ENCODE measurements around the gene CTSD.

Gene CTSD

DNA sequence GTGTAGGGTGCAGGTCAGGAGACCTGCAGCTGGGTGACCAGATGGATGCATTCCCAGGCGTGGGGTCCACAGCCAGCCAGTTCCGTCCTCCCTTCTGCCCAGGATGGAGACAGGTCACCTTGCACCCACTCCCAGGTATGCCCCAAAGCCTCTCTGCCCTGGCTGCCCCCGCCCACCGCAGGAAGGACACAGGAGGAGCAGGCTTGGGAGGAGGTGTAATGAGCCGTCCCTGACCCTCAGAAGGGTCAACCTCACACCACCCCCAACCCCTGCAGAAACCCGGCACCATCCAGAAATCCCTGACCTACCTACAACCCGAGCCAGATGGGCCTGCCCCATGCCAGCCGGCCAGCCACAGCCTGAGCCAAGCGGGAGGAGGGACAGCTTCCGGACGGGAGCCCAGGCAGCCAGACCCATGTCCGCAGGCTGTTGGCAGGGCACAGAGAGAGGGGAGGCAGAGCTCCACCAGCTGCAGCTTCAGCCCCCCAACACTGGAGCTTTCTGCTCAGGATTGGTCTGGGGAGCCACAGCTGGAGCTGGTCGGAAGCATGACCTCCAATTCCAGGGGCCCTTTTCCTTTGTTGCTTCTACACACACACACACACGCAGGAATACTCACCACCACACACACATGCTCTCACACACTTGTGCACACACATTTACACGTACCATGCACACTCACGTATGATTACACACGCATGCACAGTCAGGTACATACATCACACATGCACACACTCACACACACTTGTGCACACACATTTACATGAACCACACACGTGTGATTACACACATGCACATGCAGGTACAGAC is 18.6 kb downstream of the CTSD start:
- H3K9me3 ChIP-seq (ENCODE audit: low read length), result no peaks in the 10 kb centered on the region
- H3K4me1 ChIP-seq (ENCODE audit: insufficient read depth, low read length), result no peaks in the 10 kb centered on the region
- no peaks in the 10 kb centered on the region for H3K36me3 ChIP-seq (ENCODE audit: insufficient read depth, low read length)
- H2AFZ ChIP-seq (ENCODE audit: low read depth, low read length), result no peak overlapping the region
- H3K27me3 ChIP-seq (ENCODE audit: insufficient read depth, low read length), result peaks cover 24% of the 10 kb centered on the region
- H3K4me3 ChIP-seq (ENCODE audit: low read length), result no peak overlapping the region

DNA sequence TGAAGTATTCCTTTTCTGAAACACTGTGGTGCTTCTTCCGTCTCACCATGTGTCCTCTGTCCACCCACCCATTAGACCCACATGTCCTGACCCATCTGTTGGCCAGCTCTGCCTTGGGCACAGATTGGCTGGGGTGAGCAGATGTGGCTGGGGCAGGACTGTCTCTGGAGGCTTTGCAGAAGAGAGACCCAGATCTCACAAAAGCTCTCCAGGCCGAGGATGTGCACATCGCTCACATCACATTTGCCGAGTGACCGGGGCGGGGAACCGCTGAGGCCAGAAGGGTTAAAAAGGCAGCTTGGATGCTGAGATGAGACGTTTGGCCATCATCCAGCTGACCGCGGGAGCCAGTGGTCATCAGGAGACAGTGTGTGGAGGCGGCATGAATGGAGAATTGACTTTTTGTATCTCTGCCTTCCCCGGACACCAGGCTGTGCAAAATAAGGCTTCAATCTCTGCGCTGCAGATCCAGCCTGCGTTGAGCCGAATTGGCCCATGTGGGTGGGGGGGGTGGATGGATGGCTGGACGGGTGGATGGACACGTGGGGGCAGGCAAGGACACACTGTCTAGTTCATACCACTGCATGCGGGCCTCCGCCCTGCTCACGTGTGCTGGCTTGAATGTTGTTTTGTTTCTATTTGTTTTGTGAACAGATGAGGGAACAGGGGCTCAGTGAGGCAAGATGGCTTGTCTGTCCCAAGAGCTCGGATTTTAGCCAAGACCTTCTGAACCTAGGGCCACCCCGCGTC is 19.4 kb downstream of the CTSD start:
- Histone ChIP-seq H3K4me1 (ENCODE audit: insufficient read depth, low read length) (no peaks in the 10 kb centered on the region), H3K36me3 (ENCODE audit: insufficient read depth, low read length) (no peaks in the 10 kb centered on the region), H2AFZ (ENCODE audit: low read depth, low read length) (no peak overlapping the region), H3K4me3 (ENCODE audit: low read length) (no peak overlapping the region), H3K9me3 (ENCODE audit: low read length) (no peaks in the 10 kb centered on the region), H3K27me3 (ENCODE audit: insufficient read depth, low read length) (peaks cover 16% of the 10 kb centered on the region)

DNA sequence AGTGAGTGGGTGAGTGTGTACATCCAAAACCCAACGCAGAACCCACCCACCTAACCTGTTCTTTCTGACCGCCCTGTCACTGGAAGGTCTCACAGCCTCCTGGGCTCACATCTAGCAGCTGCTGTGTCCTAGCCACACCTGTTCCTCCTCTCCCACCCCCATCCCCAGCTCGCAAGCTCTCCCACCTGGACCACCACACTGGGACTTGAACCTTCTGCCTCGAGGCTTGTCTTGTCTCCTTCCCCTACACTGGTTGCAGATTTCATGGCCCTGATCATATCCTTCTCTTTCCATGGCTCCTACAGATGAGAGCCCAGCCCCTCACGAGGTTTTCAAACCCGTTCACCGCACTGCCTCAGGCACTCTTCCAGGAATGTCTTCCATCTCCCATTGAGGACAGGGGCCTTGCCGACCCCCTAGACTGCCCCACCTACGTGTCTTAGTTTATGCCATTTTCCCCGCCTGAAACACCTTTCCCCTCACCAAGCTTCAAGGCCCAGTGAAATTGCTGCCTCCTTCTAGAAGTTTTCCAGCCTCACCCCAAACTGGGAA is 20.1 kb downstream of the CTSD start:
- H3K4me1 ChIP-seq (ENCODE audit: insufficient read depth, low read length), result no peaks in the 10 kb centered on the region
- no peak overlapping the region for H2AFZ ChIP-seq (ENCODE audit: low read depth, low read length)
- peaks cover 14% of the 10 kb centered on the region for H3K27me3 ChIP-seq (ENCODE audit: insufficient read depth, low read length)
- no peak overlapping the region for H3K4me3 ChIP-seq (ENCODE audit: low read length)
- H3K36me3 ChIP-seq (ENCODE audit: insufficient read depth, low read length), result no peaks in the 10 kb centered on the region
- H3K9me3 ChIP-seq (ENCODE audit: low read length), result no peaks in the 10 kb centered on the region

DNA sequence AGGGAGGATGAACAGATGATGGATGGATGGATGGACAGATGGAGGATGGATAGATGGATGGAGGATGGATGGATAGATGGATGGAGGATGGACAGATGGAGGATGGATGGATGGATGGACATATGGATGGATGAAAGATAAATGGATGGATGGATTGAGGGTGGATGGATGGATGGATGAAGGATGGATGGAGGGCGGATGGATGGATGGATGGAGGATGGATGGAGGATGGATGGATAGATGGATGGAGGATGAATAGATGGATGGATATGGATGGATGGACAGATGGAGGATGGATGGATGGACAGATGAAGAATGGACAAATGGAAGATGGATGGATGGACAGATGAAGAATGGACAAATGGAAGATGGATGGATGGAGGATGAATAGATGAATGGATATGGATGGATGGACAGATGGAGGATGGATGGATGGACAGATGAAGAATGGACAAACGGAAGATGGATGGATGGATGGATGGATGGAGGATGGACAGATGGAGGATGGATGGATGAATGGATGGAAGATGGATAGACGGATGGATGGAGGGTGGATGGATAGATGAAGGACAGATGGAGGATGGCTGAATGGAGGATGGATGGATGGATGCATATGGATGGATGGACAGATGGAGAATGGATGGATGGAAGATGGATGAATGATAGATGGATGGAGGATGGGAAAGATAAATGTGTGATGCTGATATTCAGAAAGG is 20.7 kb downstream of the CTSD start:
- Histone ChIP-seq H3K4me1 (ENCODE audit: insufficient read depth, low read length) (no peaks in the 10 kb centered on the region), H2AFZ (ENCODE audit: low read depth, low read length) (no peak overlapping the region), H3K9me3 (ENCODE audit: low read length) (no peaks in the 10 kb centered on the region), H3K4me3 (ENCODE audit: low read length) (no peak overlapping the region), H3K36me3 (ENCODE audit: insufficient read depth, low read length) (no peaks in the 10 kb centered on the region), H3K27me3 (ENCODE audit: insufficient read depth, low read length) (peaks cover 8% of the 10 kb centered on the region)

DNA sequence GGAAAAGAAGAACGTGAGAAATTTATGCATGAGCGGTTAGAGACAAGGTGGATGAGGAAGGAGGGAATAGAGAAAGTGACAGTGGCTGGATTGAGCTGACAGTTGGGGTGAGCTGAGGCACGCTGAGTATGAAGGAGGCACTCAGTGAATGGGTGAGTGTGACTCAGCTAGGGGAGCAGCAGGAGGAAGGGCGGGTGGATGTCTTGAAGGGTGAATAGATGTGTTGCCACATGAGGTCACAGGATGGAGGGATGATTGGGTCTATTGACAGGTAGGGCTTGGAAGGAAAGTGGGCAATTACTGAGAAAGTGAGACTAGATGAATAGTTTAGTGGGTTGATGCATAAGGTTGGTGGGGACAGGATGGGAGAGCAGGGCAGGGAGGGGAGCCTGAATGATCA is 21.4 kb downstream of the CTSD start:
- peaks cover 4% of the 10 kb centered on the region for H3K27me3 ChIP-seq (ENCODE audit: insufficient read depth, low read length)
- peaks cover 1% of the 10 kb centered on the region for H3K9me3 ChIP-seq (ENCODE audit: low read length)
- no peaks in the 10 kb centered on the region for H3K4me1 ChIP-seq (ENCODE audit: insufficient read depth, low read length)
- no peak overlapping the region for H3K4me3 ChIP-seq (ENCODE audit: low read length)
- no peak overlapping the region for H2AFZ ChIP-seq (ENCODE audit: low read depth, low read length)
- no peaks in the 10 kb centered on the region for H3K36me3 ChIP-seq (ENCODE audit: insufficient read depth, low read length)

DNA sequence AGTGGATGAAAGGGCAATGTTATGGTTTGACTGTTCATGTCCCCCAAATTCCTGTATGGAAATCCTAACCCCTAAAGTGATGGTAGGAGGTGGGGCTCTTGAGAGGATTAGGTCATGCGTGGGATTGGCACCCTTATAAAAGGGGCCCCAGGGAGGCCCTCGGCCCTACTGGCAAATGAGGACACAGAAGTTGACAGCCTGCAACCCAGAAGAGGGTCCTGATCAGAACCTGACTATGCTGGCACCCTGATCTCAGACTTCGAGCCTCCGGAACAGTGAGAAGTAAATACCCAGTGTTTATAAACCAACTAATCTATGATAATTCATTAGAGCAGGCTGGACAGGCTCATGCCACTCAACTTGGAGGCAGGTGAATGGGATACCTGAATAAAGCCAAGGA is 22.0 kb downstream of the CTSD start:
- no peaks in the 10 kb centered on the region for H3K36me3 ChIP-seq (ENCODE audit: insufficient read depth, low read length)
- no peak overlapping the region for H3K4me3 ChIP-seq (ENCODE audit: low read length)
- no peaks in the 10 kb centered on the region for H3K4me1 ChIP-seq (ENCODE audit: insufficient read depth, low read length)
- peaks cover 4% of the 10 kb centered on the region for H3K9me3 ChIP-seq (ENCODE audit: low read length)
- peaks cover under 1% of the 10 kb centered on the region for H3K27me3 ChIP-seq (ENCODE audit: insufficient read depth, low read length)
- no peak overlapping the region for H2AFZ ChIP-seq (ENCODE audit: low read depth, low read length)

DNA sequence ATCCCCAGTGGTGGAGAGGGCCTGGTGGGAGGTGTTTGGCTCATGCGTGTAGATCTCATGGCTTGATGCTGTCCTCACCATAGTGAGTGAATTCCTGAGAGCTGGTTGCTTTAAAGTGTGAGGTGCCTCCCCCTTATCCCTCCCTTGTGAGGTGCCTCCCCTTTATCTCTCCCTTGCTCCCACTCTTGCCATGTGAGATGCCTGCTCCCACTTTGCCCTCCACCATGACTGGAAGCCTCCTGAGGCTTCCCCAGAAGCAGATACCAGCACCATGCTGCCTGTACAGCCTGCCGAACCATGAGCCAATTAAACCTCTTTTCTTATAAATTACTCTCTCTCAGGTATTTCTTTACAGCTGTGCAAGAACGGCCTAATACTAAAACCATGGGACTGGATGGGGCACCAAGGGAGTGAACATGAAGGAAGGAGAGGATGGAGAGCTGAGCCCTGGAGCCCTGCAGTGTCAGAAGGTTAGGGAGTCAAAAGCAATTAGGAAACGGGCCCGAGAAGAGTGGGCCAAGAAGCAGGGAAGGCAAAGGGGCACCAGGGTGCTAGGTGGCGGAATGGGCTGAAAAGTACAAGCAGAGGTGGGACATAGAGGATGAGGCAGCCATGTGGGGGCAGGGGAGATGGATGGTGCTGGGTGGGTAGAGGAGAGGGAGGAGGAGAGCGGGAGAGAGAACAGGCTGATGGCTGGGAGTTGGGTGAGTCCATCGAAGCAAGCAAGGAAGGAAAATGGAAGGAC is 22.8 kb downstream of the CTSD start:
- H3K4me3 ChIP-seq (ENCODE audit: low read length), result no peak overlapping the region
- H3K36me3 ChIP-seq (ENCODE audit: insufficient read depth, low read length), result no peaks in the 10 kb centered on the region
- H3K27me3 ChIP-seq (ENCODE audit: insufficient read depth, low read length), result peaks cover 5% of the 10 kb centered on the region
- H3K4me1 ChIP-seq (ENCODE audit: insufficient read depth, low read length), result no peaks in the 10 kb centered on the region
- H2AFZ ChIP-seq (ENCODE audit: low read depth, low read length), result no peak overlapping the region
- peaks cover 8% of the 10 kb centered on the region for H3K9me3 ChIP-seq (ENCODE audit: low read length)

DNA sequence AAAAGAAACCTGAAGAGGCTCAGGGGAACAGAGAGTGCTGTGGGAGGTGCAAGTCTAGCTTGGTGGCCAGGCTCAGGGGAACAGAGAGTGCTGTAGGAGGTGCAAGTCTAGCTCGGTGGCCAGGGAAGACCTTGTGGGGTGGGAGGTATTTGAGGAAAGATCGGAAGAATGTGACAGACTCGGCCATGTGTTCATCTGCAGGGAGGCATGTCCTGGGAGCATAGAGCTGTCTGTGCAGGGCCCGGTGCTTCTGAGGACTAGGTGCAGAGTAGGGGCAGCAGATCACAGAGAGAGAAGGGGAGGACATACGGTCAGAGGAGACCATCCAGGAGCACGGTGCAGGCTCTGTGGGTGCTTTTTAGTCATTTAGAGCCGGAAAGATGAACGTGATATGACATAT is 24.2 kb downstream of the CTSD start:
- peaks cover 6% of the 10 kb centered on the region for H3K27me3 ChIP-seq (ENCODE audit: insufficient read depth, low read length)
- H2AFZ ChIP-seq (ENCODE audit: low read depth, low read length), result no peak overlapping the region
- H3K4me3 ChIP-seq (ENCODE audit: low read length), result no peak overlapping the region
- H3K4me1 ChIP-seq (ENCODE audit: insufficient read depth, low read length), result no peaks in the 10 kb centered on the region
- H3K9me3 ChIP-seq (ENCODE audit: low read length), result peaks cover 8% of the 10 kb centered on the region
- no peaks in the 10 kb centered on the region for H3K36me3 ChIP-seq (ENCODE audit: insufficient read depth, low read length)

DNA sequence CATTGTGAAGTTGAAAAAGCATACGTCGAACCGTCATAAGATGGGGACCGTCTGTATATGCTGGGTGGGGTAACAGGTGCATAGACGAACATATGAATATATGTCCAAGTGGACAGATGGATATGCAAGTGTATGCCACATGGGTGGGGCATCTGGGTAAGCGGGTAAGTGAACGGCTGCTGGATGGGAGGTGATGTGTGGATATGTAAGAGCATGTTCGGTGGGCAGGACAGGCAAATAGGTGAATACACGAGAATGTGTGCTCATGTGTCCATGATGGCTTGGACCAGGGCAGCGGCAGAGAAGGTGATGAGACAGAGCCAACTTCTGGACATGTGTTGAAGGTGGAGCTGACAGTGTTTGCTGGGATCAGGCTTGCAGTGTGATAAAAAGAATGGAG is 25.3 kb downstream of the CTSD start:
- Histone ChIP-seq H3K36me3 (ENCODE audit: insufficient read depth, low read length) (no peaks in the 10 kb centered on the region), H2AFZ (ENCODE audit: low read depth, low read length) (no peak overlapping the region), H3K27me3 (ENCODE audit: insufficient read depth, low read length) (peaks cover 14% of the 10 kb centered on the region), H3K9me3 (ENCODE audit: low read length) (peaks cover 8% of the 10 kb centered on the region), H3K4me3 (ENCODE audit: low read length) (no peak overlapping the region), H3K4me1 (ENCODE audit: insufficient read depth, low read length) (no peaks in the 10 kb centered on the region)

DNA sequence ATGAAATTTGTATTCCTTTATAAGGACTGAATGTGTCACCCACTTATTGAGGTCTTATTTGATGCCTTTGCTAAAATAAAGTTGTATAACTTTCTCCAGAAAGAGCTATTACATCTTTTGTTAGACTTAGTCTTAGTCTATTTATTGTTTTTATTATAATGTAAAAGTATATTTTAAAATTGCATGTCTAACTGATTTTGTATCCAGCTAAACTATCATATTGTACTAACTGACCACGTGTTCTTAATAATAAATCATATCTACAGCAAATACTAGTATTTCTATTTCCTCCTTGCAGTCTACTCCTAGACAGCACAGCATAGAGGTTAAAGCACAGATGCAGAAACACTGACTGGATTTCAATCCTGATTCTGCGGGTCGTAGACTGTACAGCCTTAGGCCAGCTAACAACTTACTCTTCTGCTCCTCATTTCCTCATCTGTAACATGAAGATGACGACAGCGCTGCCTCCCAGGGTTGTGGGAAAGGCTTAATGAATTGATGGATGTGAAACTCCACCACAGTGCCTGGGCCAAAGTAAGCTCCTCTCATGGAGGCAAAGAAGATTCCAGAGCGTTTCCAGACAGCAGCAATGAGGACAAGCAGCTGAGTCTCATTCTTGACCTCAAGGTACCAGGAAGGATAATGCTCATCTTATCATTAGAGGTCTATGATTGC is 26.5 kb downstream of the CTSD start:
- H3K4me1 ChIP-seq (ENCODE audit: insufficient read depth, low read length), result no peaks in the 10 kb centered on the region
- peaks cover 21% of the 10 kb centered on the region for H3K27me3 ChIP-seq (ENCODE audit: insufficient read depth, low read length)
- H3K9me3 ChIP-seq (ENCODE audit: low read length), result peaks cover 8% of the 10 kb centered on the region

DNA sequence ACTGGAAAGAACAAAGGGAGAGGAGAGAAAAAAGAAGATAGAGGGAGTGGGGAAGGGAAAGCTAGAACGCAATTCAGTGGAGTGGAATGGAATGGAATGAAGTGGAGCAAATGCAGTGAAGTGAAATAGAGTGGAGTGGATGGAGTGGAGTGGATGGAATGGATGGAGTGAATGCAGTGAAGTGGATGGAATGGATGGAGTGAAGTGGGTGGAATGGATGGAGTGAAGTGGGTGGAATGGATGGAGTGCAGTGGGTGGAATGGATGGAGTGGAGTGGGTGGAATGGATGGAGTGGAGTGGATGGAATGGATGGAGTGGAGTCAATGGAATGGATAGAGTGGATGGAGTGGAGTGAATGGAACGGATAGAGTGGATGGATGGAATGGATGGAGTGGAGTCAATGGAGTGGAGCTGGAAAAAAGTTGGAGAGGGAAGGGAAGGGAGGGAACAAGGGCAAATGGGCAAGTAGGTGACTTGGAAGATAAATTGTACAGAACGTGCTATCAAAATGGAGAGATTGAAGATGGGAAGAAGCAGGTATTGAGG is 27.2 kb downstream of the CTSD start:
- H3K4me3 ChIP-seq (ENCODE audit: low read length), result no peak overlapping the region
- peaks cover 21% of the 10 kb centered on the region for H3K27me3 ChIP-seq (ENCODE audit: insufficient read depth, low read length)
- no peak overlapping the region for H2AFZ ChIP-seq (ENCODE audit: low read depth, low read length)
- H3K36me3 ChIP-seq (ENCODE audit: insufficient read depth, low read length), result no peaks in the 10 kb centered on the region
- H3K4me1 ChIP-seq (ENCODE audit: insufficient read depth, low read length), result no peaks in the 10 kb centered on the region
- peaks cover 8% of the 10 kb centered on the region for H3K9me3 ChIP-seq (ENCODE audit: low read length)

More for the DNA sequence above, 26.5 kb downstream of the CTSD start:
- no peaks in the 10 kb centered on the region for H3K36me3 ChIP-seq (ENCODE audit: insufficient read depth, low read length)
- no peak overlapping the region for H3K4me3 ChIP-seq (ENCODE audit: low read length)
- H2AFZ ChIP-seq (ENCODE audit: low read depth, low read length), result no peak overlapping the region

DNA sequence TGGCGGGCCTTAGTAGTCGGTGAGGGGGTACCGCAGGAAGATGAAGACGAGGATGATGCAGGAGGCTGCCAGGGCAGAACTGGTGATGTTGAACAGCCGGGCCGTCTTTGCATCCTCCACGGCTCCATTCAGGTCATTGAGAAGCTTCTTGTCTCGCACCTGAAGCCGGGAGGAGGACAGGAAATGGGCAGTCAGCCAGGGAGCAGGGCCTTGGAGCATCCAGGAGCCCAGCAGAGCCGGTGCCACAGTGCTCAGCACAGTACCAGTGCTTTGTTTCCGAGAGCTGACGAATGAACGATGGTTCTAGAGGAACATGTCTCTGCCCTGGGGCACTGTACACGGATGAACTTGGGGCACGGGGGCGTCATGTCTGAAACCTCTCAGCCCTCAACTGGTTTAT is 28.5 kb downstream of the CTSD start:
- peaks cover 21% of the 10 kb centered on the region for H3K27me3 ChIP-seq (ENCODE audit: insufficient read depth, low read length)
- no peaks in the 10 kb centered on the region for H3K36me3 ChIP-seq (ENCODE audit: insufficient read depth, low read length)
- H2AFZ ChIP-seq (ENCODE audit: low read depth, low read length), result no peak overlapping the region
- H3K4me1 ChIP-seq (ENCODE audit: insufficient read depth, low read length), result no peaks in the 10 kb centered on the region
- no peak overlapping the region for H3K4me3 ChIP-seq (ENCODE audit: low read length)
- peaks cover 8% of the 10 kb centered on the region for H3K9me3 ChIP-seq (ENCODE audit: low read length)

Data from neuron (in vitro differentiated cells).